ENCODE data around the gene NR1H4.
"Not testable (repeated sequence)": the region's sequence is repeated elsewhere in the genome, so short reads cannot be mapped to it uniquely, and the experiment has no call there.

NR1H4 gene

DNA sequence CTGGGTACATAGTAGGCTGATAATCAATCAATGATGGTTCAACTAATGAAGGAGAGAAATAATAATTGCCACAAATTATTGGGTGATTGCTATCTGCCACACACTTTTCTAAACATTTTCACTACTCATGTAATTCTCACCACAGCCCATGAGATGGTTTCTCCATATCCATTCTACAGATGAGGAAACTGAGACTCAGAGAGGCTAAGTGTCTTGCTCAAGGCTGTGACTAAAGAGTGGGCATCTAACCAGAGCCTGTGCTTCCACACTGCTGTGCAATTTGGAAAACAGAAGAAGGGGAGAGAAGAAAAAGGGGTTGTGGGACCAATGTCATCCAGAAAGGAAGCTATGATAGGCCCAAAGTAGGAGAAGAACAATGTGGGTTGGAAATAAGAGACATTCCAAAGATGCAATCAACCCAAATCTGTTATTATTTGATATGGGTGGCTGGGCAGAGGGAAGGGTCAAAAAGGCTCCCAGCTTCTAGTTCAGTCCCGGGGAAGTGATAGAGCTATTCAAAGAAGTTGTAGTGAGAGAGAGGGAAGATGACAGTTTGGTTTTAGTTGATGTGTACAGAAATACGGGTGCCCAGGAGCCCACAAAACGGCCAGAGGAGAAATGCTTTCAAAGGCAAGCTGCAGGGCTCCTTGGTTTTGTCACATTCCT, 483 bp upstream of the NR1H4 start:
- DNase-seq: no peak

DNA sequence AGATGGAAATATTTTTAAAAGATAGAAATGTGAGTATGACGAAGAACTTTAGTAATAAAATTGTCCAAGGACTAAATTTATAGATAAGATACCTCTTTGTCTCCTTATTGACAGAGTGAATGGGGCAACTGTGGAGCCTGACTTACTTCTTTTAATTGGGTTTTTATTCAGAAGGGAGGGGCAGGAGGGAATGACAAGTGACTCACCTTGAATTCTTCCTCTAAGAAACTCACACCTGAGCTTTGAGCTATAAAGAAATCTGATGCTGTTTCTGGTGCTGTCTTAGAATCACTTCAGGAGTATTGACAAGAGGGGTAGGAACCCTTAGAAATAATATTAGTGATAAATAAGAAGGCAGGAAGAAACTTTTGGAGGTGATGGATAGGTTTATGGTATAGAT, 951 bp downstream of the NR1H4 start:
- no peak for DNase-seq

- no peak for DNase-seq
These were observed 2.5 kb downstream of the NR1H4 start for GRCh38 chr12:100476013-100476751.

- no peak for DNase-seq
These were observed 7.4 kb downstream of the NR1H4 start for GRCh38 chr12:100481021-100481420.

- no peak for DNase-seq
These were observed 10.7 kb downstream of the NR1H4 start for GRCh38 chr12:100484183-100484886.

GRCh38 chr12:100484891-100485471, 11.3 kb downstream of the NR1H4 start:
- DNase-seq: no peak

GRCh38 chr12:100485983-100486382, 12.3 kb downstream of the NR1H4 start:
- DNase-seq: no peak

- DNase-seq: no peak
These were observed 15.7 kb downstream of the NR1H4 start for GRCh38 chr12:100489251-100489820.

GRCh38 chr12:100490056-100490455, 16.4 kb downstream of the NR1H4 start:
- DNase-seq: no peak

GRCh38 chr12:100491104-100491503, 17.4 kb downstream of the NR1H4 start:
- DNase-seq: no peak

GRCh38 chr12:100493396-100494012, 19.8 kb downstream of the NR1H4 start:
- DNase-seq: no peak

- no peak for DNase-seq
These were observed 20.4 kb downstream of the NR1H4 start for GRCh38 chr12:100494026-100494425.

- no peak for DNase-seq
These were observed 20.9 kb downstream of the NR1H4 start for GRCh38 chr12:100494538-100494937.

DNA sequence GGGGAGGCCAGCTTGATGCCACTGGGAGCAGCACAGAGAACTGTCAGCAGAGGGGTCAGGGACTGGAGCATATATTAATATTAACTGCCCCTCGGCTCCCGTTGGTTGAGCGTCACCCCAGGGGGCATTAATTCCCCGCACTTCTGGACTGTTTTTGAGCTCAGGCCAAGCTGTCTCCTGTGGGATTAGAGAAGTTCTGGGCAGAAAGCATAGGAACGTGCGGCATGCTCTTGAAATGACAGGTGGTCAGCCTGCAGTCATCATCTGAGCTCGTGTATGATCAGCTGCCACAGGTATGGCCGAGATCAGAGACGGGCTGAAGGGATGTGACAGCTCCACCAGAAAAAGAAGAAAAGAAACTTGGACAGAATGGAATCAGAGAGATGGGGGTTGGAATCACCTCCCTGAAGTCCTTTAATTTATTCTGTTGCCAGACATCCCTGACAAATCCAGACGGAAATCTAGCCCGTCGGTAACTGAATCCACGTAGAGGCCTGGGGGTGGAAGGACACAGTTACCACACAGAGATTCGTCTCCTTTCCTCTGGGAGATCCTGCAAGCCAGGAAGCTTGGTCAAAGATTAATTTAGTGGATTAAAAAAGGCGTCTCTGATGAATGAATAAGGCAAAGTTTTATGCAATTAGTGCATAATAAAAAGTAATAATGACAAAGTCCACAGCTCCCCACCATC, 23.6 kb downstream of the NR1H4 start:
- no peak for DNase-seq

DNA sequence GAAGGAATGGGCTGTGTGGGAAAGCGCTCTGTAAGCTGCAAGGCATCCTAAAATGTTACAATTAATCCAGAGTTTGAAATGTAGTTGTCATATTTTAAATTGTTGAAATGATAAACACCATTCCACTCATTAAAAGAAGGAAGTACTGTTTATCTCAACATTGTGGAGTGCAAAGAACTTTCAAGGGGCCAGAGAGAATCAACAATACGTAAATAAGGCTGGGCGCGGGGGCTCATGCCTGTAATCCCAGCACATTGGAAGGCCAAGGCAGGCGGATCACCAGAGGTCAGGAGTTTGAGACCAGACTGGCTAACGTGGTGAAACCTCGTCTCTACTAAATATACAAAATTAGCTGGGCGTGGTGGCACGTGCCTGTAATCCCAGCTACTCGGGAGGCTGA, 24.5 kb downstream of the NR1H4 start:
- DNase-seq: no peak

GRCh38 chr12:100499416-100499815, 25.8 kb downstream of the NR1H4 start:
- DNase-seq: no peak

- not testable (repeated sequence) for DNase-seq
These were observed 29.1 kb downstream of the NR1H4 start for GRCh38 chr12:100502718-100503117.

DNA sequence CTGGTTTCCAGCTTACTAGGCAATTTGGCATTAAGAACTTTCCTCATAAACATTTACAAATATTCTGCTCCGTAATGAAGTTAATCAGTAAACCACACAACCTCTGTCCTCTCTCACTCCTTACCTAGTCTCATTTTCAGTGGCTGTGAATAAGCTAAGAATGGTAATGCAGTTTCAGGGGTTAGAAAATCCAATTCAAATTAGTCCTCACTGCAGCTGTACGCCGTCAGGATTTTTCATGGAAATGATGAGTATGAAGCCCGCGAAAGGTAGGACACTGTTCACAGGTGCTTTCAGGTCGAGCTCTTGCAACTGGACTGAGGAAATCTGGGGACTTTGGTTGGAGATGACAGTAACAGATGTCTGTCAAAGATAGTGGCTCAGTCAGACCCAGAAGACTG, 29.6 kb downstream of the NR1H4 start:
- DNase-seq: no peak

DNA sequence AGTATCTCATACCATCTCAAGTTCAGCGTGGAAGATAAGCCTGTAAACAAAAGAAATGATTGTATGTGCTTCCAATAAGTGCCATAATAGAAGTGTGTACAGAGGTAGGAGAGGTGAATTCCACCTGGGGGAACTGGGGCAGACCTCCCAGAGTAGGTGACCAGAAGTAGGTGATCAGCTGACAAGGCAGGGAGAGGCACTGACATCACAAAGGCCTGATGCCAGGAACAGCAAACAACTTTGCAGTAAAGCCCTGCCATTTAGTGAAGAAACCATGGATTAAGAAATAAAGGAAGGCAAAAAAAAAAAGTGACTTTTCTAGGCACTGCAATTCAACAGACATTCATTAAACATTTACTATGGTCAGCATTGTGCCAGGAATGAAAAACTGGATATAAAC, 31.1 kb downstream of the NR1H4 start:
- no peak for DNase-seq

GRCh38 chr12:100508751-100509150, 35.1 kb downstream of the NR1H4 start:
- no peak for DNase-seq

DNA sequence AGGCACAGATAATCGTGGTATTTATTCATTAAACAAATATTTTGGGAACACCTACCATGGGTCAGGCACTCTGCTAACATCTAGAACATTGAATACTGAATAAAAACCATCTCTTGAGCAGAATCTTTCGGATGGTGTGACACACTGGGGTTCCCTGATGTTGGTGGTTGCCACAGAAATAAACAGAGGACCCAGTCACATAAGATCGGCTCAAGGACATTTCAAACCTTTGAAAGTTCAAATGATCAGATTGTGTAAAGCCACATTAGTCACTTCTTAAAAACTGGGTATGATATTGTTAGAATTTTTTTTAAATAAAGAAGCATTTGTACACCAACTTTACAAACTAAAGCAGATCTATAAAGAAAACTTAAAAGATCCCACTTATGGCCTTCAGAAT, 39.0 kb downstream of the NR1H4 start:
- no peak for DNase-seq

DNA sequence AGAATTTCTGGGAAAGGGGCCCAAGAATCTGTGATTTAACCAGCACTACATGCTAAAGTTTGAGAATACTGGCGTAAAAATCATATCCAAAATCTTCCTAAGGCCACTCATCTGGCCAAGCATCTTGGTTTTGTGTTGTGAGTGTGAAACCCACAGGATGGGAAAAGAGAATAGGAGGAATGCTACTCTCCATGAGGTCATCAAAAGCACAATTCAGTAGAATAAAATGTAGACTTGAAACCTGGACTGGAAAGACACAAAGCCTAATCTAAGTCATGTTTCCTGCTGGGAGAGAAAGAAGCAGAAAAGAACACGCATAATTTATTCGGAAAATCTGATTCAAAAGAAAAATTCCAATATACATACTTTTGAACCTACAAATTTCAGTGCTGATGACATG, 42.3 kb downstream of the NR1H4 start:
- no peak for DNase-seq

All from NCI-H774 (cell line).